ENCODE results near the gene TMEM200C.
"Not testable (repeated sequence)": the region's sequence is repeated elsewhere in the genome, so short reads cannot be mapped to it uniquely, and the experiment has no call there.

The TMEM200C gene

DNA sequence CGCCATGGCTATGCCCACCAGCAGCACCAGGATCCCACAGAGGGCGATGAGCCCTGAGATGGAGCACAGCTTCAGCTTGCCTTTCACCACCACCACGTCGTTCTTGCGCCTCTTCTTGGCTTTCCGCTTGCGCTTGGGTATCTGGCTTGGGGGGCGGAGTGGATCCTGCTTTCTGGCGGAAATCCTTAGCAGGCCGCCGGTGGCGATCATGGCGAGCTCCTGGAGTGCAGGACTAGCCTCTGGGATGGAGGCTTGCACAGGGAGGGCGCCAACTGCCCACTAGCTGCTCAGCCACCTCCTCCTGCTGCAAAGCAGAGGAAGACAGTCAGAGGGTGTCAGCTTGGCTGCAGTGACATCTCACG, 3.5 kb downstream of the TMEM200C start:
- DNase-seq, result no peak

DNA sequence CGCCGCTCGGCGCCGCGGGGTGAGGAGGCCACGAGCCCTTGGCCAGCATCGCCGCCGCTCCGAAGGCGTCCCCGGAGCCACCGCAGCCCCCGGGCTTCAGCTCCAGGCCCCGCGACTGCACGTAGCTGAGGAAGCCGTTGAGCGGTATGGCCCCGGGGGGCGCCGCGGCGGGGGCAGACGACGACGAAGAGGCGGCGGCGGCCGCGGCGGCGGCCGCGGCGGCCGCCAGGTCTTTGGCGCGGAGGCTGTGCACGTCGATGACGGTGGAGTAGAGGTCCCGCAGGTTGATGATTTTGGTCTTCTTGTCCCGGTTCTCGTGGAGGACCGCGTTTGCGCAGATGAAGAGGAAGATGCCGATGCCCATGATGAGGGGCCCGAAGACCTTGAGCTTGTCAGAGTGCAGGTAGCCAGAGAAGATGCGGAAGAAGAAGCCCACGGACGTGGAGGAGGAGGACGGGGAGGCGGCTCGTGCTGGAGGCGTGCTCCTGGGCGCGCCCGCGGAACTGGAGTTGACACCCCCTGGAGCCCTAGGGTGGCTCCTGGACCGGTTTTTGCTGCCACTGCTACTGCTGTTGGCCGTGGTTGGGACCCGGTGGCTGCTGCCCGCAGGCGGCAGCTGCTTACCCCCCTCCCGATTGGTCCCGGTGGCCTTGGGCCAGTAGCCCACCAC, 4.0 kb downstream of the TMEM200C start:
- DNase-seq, result no peak

DNA sequence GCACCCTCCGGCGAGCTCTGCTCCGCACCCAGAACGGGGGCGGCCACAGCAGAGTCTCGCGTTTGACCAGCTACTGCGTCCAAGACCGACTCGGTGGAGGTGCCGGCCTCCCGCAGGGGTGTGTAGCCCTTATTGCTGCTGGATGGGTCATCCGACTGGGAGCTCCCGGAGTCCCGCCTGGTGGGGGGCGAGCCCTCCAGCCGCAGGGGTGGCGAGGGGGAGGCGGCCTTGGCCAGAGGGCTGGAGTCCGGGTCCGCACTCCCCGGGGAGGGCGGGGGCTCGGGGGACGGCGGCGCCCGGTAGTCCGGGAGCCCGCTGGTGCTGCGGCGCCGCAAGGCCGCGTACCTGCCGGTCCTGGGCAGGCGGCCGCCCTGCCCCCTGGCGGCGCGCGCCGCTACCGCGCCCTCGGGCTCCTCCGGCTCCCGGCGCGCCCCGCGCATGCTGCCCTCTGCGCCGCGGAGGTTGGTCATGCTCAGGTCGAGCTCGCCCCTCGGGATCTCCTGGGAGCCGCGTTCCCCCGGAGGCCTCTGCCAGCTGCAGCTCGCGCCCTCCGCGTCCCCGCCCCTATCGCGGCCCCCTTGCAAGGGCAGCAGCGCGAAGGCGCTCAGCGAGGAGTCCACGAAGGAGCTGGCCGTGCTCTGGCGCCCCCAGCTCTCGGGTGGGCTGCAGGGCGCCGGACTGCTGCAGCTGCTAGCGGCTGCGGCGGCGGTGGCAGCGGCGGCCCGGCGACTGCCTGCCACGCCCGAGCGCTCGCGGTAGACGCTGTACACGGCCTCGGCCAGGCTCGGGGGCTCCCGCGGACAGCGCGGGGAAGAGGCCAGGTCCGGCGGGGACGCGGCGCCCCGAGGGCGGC, 4.8 kb downstream of the TMEM200C start:
- DNase-seq, result peak; percentile 65

DNA sequence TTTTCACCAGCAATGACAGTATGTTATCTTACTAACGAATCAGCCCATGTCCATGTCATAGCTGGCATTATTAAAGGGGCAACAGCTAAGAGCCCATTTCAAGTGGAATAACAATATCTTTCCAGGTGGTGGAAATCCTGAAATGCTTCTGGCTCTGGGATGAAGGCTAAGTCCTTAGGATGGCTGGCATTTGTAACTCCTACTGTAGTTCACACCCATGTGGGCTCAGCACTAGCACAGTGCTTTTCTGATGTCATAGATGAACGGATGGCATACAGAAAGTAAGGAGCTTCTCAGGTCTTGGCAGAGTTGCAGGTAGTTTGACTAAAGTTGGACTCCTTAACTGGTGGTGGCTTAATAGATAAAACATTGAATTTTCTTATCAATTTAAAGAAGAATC, 10.0 kb downstream of the TMEM200C start:
- DNase-seq, result no peak

DNA sequence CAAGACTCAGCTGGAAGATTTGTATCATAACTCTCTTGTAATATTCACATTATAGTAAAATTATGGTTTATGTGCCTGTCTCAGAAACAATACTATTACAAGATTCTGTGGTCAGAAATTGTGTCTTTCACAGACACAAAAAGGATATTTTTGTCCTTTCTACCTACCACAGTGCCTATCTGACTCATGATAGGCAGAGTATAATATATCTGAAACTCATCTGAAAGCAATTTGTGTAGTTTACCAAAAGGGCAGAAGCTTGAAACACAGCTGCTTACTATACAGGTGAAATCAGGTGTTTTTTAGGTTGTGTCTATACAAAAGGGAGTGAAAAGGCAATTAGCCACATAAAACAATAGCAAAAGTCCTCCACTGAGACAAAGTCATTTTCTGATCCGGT, 10.9 kb downstream of the TMEM200C start:
- no peak for DNase-seq

DNA sequence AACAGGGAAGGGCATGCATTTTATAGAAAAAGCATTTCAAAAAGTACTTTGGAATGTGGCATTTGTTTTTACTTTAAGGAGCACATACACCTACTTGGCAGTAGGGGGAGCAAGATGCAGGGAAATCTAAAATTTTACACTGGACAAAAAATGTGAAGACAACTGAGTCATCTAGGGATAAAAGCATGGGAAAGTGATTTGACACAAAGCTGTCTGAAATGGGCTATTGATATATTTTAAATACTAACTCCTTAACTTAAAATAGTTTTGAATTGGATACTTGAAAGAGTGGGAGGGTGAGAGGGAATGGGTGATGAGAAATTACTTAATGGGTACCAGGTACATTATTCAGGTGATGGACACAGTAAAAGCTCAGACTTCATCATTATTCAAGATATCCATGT, 15.8 kb downstream of the TMEM200C start:
- peak; percentile 47 for DNase-seq

DNA sequence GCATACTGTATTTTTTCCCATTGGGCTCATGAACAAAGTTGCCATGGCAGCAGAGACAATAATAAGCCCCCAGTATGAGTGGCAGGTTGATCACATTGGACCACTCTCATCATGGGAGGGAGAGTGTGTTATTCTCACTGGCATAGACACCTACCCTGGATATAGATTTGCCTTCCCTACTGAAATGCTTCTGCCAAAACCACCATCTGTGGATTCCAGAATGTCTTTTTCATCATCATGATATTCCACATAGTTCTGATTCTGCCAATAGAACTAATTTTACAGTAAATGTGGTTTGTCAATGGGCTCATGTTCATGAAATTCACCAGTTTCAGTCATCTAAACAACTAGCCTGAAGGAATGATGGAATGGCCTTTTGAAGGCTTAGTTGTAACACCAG, 18.4 kb downstream of the TMEM200C start:
- no peak for DNase-seq

DNA sequence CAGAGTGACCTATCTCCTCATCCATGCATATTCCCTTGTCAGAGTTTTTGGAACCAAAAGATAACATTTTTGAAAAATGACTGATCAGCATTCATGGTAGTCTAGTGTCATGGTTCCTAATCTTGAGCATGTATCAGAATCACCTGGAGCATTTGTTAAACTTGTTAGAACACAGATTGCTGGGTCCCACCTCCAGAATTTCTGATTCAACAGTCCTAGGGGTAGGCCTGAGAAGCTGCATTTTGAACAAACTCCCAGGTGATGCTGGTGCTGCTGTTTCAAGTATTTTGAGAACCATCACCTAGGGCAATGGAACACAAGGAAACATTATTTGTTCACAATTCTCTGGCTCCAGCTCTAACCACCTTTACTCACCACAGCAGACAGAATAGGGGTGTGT, 21.0 kb downstream of the TMEM200C start:
- no peak for DNase-seq

DNA sequence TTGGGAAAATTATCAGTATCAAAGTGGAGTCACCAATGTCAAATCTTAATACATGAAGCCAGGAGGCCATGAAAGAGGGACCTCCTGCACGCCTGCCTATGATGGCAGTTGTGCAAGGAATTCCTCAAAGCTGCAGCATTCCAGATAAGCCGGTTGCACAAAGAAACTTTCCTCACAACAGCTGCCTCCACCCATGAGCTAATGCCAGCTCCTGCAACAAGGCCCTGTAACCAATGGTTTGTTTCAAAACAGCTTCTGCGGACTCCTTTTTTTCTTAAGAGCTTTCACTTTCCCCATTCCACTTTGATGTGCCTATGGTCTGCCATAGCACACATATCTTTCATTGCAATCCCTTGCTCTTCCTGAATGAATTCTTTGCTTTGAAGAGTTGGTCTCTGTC, 22.4 kb downstream of the TMEM200C start:
- DNase-seq, result no peak

DNA sequence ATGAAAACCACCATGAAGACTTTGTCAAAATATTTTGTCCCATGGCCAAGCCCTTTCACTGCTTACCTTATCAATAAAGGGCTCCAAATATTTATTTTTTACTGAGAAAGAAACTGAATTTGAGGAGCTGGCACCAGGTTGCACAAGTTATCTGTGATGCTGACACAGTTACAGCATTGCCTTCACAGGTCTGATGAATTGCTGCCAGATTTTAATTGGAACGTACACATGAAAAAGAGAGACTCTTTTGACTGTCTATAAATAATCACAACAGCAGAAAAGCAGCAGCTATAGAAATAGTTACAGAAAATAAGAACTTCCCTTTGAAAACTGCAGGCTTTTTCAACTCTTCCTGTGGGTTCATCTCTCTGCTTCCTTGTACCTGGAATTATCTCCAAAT, 23.9 kb downstream of the TMEM200C start:
- no peak for DNase-seq

DNA sequence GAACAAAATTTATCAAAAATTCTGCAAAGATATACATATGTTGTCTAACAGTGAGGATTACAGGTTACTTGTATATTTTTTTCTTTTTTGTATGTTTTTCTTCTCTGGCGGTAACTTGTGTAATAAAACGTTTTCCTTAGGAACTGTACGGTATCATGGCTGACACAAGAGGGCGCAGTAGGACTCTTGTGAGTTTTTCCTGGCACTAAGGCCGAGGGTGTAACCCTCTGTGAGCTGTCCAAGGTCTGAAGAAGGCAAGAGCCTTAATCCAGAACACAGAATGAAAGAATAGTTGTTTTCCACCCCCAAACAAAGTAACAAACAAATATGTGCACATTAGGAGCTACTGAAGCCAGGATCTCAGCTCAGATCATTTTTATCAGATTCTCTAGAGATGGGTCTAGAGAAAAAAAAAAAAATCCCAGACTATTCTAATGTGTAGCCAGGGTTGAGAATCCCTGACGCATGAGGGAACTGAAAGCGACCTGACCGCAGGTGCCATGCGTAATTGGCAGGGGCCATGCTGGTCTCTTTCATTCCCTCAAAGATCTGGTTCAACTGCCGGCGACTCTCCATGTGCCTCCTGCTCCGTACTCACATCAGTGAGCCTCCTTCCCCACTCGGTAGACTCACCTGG, 27.0 kb downstream of the TMEM200C start:
- DNase-seq, result peak; percentile 93

DNA sequence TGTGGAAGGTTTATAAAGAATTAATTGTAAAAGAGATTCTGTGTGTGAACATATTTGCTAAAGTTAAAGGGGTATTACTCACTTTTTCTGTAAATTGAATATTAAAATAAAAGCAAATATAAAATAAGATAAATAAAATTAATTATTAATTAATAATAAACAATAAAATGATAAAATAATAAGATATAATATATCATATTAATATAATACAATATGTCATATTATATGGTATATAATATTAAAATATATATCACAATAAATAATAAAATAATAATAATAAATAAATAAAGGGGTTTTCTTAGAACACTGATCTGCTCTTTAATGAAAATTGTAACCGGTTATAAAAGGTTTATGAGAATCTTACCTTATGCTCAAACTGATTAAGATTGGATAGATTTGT, 29.8 kb downstream of the TMEM200C start:
- no peak for DNase-seq

DNA sequence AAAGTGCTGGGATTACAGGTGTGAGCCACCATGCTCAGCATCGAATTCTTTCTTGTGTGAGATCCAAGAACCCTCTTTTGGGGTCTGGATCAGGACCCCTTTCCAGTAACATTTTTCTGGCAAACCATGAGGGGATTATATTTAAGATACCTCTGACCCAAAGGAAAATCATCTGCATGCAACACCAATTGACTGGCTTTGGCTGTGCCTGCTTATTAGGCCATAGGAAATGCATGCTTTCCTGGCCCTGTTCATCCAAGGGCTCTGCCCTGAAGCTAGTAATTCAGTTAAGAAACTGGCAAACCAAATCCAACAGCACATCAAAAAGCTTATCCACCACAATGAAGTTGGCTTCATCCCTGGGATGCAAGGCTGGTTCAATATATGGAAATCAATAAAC, 33.2 kb downstream of the TMEM200C start:
- DNase-seq, result not testable (repeated sequence)

DNA sequence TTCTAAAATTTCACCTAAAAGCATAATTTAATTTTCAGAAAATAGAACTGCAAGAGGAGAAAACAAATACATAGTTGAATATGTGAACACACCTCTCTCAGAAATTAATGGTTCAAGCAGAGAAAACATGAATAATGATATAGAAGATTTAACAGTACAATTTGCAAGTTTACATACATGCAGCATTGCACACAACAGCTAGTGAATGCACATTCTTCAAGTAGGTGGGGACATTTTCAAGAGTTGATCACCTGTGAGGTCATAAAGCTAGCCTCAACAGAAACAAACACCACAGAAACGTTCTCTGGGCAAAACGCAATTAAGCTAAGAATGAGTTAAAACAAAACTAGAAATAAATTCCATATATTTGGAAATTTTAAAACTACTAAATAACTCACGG, 38.1 kb downstream of the TMEM200C start:
- no peak for DNase-seq

DNA sequence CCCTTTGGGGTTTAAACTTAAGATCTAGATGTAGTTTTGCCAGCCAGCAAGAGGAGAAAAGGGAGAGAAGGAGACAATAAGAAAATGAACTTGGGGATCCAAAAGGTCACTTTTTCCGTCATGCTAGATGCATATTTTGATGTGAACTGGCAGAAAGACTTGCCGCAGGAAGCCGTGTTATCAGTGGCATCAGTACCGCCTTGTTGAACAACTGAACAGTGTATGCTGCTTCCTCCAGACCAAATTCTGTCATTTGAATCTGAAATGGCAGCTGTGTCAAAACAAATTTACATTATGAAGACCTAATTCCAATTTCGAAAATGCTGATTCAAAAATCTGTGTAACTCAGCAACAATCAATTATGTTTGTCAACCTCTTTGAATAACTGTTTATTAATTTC, 42.1 kb downstream of the TMEM200C start:
- peak; percentile 29 for DNase-seq

DNA sequence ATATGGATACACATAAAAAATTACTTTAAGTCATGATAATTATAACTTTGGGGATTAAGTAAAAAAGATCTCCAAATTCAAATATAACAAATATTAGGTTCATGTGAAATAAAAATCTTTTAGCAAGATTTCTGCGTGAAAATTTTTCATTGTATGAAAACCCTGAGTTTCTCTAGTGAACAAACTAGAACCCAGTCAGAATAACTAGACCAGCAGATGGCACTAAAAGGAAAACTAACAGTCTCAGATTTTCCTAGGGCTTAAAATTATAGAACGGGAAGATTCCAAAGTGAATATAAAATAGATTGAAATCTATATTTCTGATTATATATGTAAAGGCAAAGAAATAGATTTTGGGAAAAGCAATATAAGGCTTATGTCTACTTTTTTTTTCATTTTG, 43.3 kb downstream of the TMEM200C start:
- DNase-seq, result no peak

DNA sequence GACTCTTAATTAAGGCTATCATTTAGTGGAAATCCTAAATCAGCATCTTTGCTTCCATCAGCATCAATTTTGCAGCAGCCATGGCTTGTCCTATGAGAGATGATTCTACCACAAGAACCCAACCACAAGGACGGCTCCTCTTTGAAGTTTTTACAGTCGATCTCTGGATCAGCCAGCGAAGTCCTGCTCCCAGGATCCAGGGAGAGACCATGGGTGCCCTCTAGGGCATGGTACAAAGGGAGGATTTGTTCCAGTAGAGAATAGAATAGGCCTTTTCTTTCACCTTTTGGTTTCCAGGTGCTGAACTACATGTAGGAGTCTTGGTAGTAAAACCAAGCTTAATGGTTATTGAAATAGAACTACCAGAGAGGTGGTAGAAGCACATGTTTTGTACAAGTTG, 52.7 kb downstream of the TMEM200C start:
- DNase-seq, result no peak

DNA sequence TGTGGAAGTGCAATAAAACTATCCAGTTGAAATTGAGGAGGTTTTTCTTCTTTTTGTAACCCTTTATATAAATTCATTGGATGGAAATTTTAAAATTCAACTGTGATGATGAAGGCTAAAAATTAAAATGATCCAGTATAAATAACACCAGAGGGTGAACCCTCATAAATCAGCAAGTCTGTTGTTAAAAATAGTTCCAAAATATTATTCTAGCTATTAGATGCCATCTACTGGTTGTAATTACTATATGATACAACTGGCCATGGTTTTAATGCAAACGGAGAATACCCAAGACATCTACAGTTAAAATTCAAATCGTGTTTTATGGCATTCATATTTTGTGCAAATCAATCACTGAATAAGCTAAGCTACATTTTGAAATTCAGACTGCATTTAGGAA, 53.8 kb downstream of the TMEM200C start:
- DNase-seq, result no peak

DNA sequence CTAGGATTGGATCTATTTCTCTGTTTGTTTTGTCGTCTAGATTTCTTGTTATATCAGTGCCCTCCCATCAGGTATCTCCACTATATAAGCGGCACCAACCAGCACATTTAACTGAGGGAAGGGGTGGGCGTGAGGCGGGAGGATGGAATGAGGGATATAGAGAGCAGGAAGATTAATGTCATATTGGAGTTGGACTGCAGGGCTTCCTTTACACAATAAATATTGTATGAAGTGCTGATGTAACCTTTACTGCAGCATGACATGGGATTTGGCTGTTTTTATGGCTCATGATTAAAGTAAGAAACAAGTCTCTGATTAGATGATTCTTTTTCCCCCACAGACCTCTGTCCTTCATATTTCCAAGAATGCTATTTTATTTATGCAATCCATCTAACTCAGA, 54.8 kb downstream of the TMEM200C start:
- no peak for DNase-seq

DNA sequence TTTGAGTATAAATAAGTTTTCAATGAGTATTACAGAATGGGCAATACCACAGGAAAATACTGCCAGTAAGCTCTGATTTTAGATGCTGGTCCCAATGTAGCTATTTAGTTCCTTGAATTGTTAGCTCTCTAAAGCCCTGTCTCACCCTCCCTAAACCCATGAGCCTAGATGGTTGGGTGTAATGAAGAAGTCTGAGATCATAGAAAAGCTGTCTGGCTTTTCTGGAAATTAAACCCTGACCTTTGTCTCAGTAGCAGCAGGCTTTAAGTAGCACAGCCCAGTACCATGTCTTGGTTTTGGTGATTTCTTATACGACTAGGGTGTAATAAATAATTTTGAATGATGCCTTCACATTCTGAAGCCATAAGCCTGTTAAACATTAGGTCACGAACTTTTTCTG, 55.3 kb downstream of the TMEM200C start:
- no peak for DNase-seq

DNA sequence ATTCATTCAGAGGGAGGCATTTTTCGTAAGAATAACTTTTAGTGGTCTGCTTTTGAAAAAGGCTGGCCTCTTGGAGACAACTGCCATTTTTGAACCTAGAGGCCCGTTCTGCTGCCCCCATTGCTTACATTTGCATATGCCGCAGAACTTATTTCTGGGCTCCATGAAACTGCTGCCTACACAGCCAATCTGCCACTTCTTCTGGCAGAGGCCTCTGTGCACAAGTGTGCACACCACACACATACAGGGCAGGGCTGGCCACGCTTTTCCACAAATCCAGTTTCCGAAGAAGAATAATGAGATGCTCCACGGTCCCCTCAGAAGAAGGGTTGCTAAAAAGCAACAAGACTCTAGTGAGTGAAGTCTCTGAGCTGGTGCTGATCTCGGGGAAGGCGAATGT, 56.2 kb downstream of the TMEM200C start:
- DNase-seq, result no peak
